ENCODE data around the gene DNAJC1. TPM values are rescaled to one million over a fixed set of nuclear protein-coding genes. Genes with fewer than 3 reads are reported as not detected.
A peak's percentile ranks its signal among the peaks of the same experiment; 100 is the strongest.

Gene DNAJC1
- total and polyA plus RNA-seq, 10 of the 15 experiments (the other 5 are each of a cell fraction or from before 2014, with no cell fraction given): 2.5 to 39.3 (median 20.4) TPM

DNA sequence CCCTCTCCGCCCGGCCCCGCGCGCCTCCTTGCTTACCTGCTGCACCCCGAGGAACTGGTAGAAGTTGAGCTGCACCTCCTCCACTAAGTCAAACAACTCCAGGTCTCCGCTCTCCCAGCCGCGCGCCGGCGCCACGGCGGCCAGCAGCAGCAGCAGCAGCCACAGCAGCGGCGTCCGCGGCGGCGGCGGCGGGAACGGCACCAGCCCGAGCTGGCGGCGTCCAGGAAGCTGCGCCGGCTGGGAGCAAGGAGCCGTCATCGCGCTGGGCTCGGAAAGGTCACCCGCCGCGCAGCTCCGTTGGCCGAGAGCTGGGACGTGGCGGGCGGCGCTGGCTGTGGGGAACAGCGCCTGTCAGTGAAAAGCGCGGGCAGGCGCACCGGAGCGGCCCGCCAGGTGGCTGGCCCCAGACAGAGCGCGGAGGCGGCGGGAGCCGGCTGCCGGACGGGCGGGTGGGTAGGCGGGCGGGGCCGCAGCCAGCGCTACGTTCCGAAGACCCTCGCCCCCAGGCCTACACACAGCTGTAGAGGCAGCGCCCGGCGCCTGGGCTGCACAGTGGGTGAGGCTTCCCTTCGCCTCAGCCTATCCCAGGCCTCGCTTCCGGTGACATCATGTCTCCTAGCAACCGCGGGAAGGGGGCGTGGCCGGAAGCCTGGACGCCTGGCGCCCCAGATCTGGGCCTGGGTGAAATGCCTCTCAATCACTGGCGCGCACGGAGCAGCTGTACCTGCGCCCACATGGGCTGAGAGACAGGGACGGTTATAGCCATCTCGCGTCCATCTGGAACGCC lies at the start of gene DNAJC1 (continued):
- TF ChIP-seq, protein P1, sequence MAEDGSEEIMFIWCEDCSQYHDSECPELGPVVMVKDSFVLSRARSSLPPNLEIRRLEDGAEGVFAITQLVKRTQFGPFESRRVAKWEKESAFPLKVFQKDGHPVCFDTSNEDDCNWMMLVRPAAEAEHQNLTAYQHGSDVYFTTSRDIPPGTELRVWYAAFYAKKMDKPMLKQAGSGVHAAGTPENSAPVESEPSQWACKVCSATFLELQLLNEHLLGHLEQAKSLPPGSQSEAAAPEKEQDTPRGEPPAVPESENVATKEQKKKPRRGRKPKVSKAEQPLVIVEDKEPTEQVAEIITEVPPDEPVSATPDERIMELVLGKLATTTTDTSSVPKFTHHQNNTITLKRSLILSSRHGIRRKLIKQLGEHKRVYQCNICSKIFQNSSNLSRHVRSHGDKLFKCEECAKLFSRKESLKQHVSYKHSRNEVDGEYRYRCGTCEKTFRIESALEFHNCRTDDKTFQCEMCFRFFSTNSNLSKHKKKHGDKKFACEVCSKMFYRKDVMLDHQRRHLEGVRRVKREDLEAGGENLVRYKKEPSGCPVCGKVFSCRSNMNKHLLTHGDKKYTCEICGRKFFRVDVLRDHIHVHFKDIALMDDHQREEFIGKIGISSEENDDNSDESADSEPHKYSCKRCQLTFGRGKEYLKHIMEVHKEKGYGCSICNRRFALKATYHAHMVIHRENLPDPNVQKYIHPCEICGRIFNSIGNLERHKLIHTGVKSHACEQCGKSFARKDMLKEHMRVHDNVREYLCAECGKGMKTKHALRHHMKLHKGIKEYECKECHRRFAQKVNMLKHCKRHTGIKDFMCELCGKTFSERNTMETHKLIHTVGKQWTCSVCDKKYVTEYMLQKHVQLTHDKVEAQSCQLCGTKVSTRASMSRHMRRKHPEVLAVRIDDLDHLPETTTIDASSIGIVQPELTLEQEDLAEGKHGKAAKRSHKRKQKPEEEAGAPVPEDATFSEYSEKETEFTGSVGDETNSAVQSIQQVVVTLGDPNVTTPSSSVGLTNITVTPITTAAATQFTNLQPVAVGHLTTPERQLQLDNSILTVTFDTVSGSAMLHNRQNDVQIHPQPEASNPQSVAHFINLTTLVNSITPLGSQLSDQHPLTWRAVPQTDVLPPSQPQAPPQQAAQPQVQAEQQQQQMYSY (CRISPR knock-in tag; IDR thresholded peaks at IDR 0.05): no peak
- TF ChIP-seq SRF (IDR thresholded peaks at IDR 0.05; ENCODE audit: low read depth in 2 of 2, low read length in 2 of 2): peak; percentile 78 to 81
- TF ChIP-seq SIN3A (IDR thresholded peaks at IDR 0.05; ENCODE audit: low read depth, low read length): peak; percentile 72; the same call in 1 of the 2 replicates
- no peak for TF ChIP-seq STAT1 (conservative IDR thresholded peaks at IDR 0.05)
- TF ChIP-seq, protein P2, sequence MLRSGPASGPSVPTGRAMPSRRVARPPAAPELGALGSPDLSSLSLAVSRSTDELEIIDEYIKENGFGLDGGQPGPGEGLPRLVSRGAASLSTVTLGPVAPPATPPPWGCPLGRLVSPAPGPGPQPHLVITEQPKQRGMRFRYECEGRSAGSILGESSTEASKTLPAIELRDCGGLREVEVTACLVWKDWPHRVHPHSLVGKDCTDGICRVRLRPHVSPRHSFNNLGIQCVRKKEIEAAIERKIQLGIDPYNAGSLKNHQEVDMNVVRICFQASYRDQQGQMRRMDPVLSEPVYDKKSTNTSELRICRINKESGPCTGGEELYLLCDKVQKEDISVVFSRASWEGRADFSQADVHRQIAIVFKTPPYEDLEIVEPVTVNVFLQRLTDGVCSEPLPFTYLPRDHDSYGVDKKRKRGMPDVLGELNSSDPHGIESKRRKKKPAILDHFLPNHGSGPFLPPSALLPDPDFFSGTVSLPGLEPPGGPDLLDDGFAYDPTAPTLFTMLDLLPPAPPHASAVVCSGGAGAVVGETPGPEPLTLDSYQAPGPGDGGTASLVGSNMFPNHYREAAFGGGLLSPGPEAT (IDR thresholded peaks at IDR 0.05; ENCODE audit: low read depth): 0 out of 2 replicates have a peak, but pooled peaks have one; percentile 48
- TF ChIP-seq BCL11A (IDR thresholded peaks at IDR 0.05; ENCODE audit: low read depth, low read length): no peak
- TF ChIP-seq, protein P3, sequence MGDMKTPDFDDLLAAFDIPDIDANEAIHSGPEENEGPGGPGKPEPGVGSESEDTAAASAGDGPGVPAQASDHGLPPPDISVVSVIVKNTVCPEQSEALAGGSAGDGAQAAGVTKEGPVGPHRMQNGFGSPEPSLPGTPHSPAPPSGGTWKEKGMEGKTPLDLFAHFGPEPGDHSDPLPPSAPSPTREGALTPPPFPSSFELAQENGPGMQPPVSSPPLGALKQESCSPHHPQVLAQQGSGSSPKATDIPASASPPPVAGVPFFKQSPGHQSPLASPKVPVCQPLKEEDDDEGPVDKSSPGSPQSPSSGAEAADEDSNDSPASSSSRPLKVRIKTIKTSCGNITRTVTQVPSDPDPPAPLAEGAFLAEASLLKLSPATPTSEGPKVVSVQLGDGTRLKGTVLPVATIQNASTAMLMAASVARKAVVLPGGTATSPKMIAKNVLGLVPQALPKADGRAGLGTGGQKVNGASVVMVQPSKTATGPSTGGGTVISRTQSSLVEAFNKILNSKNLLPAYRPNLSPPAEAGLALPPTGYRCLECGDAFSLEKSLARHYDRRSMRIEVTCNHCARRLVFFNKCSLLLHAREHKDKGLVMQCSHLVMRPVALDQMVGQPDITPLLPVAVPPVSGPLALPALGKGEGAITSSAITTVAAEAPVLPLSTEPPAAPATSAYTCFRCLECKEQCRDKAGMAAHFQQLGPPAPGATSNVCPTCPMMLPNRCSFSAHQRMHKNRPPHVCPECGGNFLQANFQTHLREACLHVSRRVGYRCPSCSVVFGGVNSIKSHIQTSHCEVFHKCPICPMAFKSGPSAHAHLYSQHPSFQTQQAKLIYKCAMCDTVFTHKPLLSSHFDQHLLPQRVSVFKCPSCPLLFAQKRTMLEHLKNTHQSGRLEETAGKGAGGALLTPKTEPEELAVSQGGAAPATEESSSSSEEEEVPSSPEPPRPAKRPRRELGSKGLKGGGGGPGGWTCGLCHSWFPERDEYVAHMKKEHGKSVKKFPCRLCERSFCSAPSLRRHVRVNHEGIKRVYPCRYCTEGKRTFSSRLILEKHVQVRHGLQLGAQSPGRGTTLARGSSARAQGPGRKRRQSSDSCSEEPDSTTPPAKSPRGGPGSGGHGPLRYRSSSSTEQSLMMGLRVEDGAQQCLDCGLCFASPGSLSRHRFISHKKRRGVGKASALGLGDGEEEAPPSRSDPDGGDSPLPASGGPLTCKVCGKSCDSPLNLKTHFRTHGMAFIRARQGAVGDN (IDR thresholded peaks at IDR 0.05): no peak
- TF ChIP-seq PAX5 (IDR thresholded peaks at IDR 0.05; ENCODE audit: borderline replicate concordance, low read depth, low read length): peak; percentile 82; the same call in 1 of the 2 replicates
- TF ChIP-seq ZBED1 (IDR thresholded peaks at IDR 0.05; ENCODE audit: borderline replicate concordance): no peak; the same call in 1 of the 2 replicates
- no peak for TF ChIP-seq FOXK2 (IDR thresholded peaks at IDR 0.05)
- peak; percentile 89 for TF ChIP-seq CREB1 (IDR thresholded peaks at IDR 0.05; ENCODE audit: low read depth)
- TF ChIP-seq ESRRA (IDR thresholded peaks at IDR 0.05; ENCODE audit: low read length): no peak
- TF ChIP-seq, protein P4, sequence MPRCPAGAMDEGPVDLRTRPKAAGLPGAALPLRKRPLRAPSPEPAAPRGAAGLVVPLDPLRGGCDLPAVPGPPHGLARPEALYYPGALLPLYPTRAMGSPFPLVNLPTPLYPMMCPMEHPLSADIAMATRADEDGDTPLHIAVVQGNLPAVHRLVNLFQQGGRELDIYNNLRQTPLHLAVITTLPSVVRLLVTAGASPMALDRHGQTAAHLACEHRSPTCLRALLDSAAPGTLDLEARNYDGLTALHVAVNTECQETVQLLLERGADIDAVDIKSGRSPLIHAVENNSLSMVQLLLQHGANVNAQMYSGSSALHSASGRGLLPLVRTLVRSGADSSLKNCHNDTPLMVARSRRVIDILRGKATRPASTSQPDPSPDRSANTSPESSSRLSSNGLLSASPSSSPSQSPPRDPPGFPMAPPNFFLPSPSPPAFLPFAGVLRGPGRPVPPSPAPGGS (IDR thresholded peaks at IDR 0.05; ENCODE audit: borderline replicate concordance, insufficient read depth, low read depth, low read length, poor library complexity, severe bottlenecking): no peak
- TF ChIP-seq SP1 (IDR thresholded peaks at IDR 0.05; ENCODE audit: low read depth, low read length): peak; percentile 77
- TF ChIP-seq, protein P5, sequence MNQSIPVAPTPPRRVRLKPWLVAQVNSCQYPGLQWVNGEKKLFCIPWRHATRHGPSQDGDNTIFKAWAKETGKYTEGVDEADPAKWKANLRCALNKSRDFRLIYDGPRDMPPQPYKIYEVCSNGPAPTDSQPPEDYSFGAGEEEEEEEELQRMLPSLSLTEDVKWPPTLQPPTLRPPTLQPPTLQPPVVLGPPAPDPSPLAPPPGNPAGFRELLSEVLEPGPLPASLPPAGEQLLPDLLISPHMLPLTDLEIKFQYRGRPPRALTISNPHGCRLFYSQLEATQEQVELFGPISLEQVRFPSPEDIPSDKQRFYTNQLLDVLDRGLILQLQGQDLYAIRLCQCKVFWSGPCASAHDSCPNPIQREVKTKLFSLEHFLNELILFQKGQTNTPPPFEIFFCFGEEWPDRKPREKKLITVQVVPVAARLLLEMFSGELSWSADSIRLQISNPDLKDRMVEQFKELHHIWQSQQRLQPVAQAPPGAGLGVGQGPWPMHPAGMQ (IDR thresholded peaks at IDR 0.05; ENCODE audit: borderline replicate concordance): no peak

Data from GM12878 (cell line).